GM10266 (cell line): ENCODE data around the gene THEMIS2.
"Not testable (repeated sequence)": the region's sequence is repeated elsewhere in the genome, so short reads cannot be mapped to it uniquely, and the experiment has no call there.

Experiments used
- DNase-seq: peaks from one replicate; pipeline ENCODE4 v3.0.0; 2012; ENCODE audit errors: extremely low spot score
- CTCF ChIP-seq: IDR thresholded peaks from 2 replicates; pipeline ENCODE4 v1.5.1; 2012; ENCODE audit warnings: mild to moderate bottlenecking, low read depth; ENCODE audit not compliant: control insufficient read depth, insufficient read depth; ENCODE audit errors: missing control alignments

THEMIS2 gene

GRCh38 chr1:27833470-27833869 is 38.9 kb upstream of the THEMIS2 start:
- DNase-seq = no peak
- no peak for TF ChIP-seq CTCF

- TF ChIP-seq CTCF = no peak
- DNase-seq = no peak
These were observed 37.3 kb upstream of the THEMIS2 start for GRCh38 chr1:27835046-27835445.

GRCh38 chr1:27835501-27835900 is 36.8 kb upstream of the THEMIS2 start:
- DNase-seq = no peak

GRCh38 chr1:27849951-27850350 is 22.4 kb upstream of the THEMIS2 start:
- TF ChIP-seq CTCF = no peak
- no peak for DNase-seq

More at GRCh38 chr1:27835501-27835900, 36.8 kb upstream of the THEMIS2 start:
- TF ChIP-seq CTCF = no peak

GRCh38 chr1:27855085-27855484 is 17.3 kb upstream of the THEMIS2 start:
- no peak for DNase-seq
- TF ChIP-seq CTCF = no peak

GRCh38 chr1:27856561-27857343 is 15.6 kb upstream of the THEMIS2 start:
- DNase-seq = no peak
- no peak for TF ChIP-seq CTCF

GRCh38 chr1:27857552-27857951 is 14.8 kb upstream of the THEMIS2 start:
- DNase-seq = not testable (repeated sequence)
